ENCODE results near the gene CYTL1.
"Not testable (repeated sequence)": the region's sequence is repeated elsewhere in the genome, so short reads cannot be mapped to it uniquely, and the experiment has no call there.

The CYTL1 gene

GRCh38 chr4:5019274-5019673, at the start of gene CYTL1:
TSS of gene CYTL1 (minus strand) at chr4:5019458. CDS start at chr4:5019445, 13 bp downstream.
- DNase-seq, result no peak

- DNase-seq, result no peak
Measured at GRCh38 chr4:5067908-5068307, 48.6 kb upstream of the CYTL1 start.

GRCh38 chr4:5066968-5067367, 47.7 kb upstream of the CYTL1 start:
- not testable (repeated sequence) for DNase-seq

- no peak for DNase-seq
Measured at GRCh38 chr4:5066101-5066500, 46.8 kb upstream of the CYTL1 start.

- DNase-seq, result no peak
Measured at GRCh38 chr4:5055411-5055810, 36.2 kb upstream of the CYTL1 start.

GRCh38 chr4:5054532-5054931, 35.3 kb upstream of the CYTL1 start:
- DNase-seq, result no peak

GRCh38 chr4:5052726-5053425, 33.6 kb upstream of the CYTL1 start:
- DNase-seq, result no peak

- no peak for DNase-seq
Measured at GRCh38 chr4:5052204-5052702, 33.0 kb upstream of the CYTL1 start.

- no peak for DNase-seq
Measured at GRCh38 chr4:5051278-5052203, 32.3 kb upstream of the CYTL1 start, which contains the start of gene STK32B. TSS of gene STK32B (plus strand) at chr4:5051480.

GRCh38 chr4:5050520-5051277, 31.4 kb upstream of the CYTL1 start:
- peak; percentile 45 for DNase-seq

- no peak for DNase-seq
Measured at GRCh38 chr4:5048721-5049120, 29.5 kb upstream of the CYTL1 start.

- peak; percentile 54 for DNase-seq
Measured at GRCh38 chr4:5045097-5045496, 25.8 kb upstream of the CYTL1 start.

GRCh38 chr4:5044341-5044740, 25.1 kb upstream of the CYTL1 start:
- DNase-seq, result no peak

- DNase-seq, result no peak
Measured at GRCh38 chr4:5043579-5043978, 24.3 kb upstream of the CYTL1 start.

GRCh38 chr4:5041699-5042098, 22.4 kb upstream of the CYTL1 start:
- DNase-seq, result no peak

- no peak for DNase-seq
Measured at GRCh38 chr4:5040856-5041620, 21.8 kb upstream of the CYTL1 start.

GRCh38 chr4:5039800-5040199, 20.5 kb upstream of the CYTL1 start:
- DNase-seq, result no peak

- peak; percentile 56 for DNase-seq
Measured at GRCh38 chr4:5037553-5038551, 18.6 kb upstream of the CYTL1 start.

GRCh38 chr4:5036239-5036638, 17.0 kb upstream of the CYTL1 start:
- DNase-seq, result peak; percentile 30

GRCh38 chr4:5034206-5034605, 14.9 kb upstream of the CYTL1 start:
- DNase-seq, result no peak

- DNase-seq, result peak; percentile 66
Measured at GRCh38 chr4:5033281-5033841, 14.1 kb upstream of the CYTL1 start.
